GM19328 (cell line): ENCODE data around the gene GRIN2A.

ENCODE experiments used
- ATAC-seq: cut with Tn5 transposase; IDR thresholded peaks from one replicate; pipeline ENCODE4 v1.9.1; 2021; ENCODE audit warnings: mild to moderate bottlenecking, moderate library complexity; ENCODE audit not compliant: unreplicated experiment

Gene GRIN2A

DNA sequence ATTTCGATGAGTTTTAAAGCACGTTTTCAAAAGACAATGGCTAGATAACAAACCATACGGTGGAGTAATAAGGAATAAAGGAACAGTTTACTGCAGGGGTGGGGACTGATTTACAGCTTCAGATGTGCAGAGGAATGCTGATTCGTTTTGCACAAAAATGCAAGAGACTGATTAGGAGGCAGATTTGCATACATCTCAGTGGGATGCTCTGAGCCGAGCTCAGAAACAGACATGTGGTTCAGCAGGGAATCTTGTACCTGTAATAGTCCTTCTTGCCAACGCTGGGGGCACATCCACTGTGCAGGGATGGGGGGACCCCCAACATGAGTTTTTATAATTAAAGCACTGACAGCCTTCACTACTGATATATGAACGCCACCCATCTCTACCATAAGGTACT lies 308.0 kb downstream of the GRIN2A start:
- ATAC-seq: no peak

DNA sequence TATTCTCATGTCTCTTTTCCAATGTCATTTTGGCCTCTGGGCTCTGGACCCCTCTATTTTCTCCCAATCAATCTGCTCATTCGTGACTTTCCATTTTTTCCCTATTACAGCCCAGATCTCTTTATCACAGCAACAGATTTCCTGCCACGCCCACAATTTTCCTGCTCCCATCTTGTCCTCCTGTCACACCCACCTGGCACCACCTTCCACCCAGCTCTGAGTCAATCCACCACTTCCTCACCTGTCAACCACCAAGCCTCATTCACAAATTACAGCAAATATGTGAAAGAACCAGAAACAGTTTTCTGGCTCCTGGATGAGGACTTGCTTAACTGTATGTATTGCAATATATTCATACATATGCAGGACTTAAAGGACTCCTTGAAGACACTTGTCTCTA lies 311.3 kb downstream of the GRIN2A start:
- no peak for ATAC-seq

DNA sequence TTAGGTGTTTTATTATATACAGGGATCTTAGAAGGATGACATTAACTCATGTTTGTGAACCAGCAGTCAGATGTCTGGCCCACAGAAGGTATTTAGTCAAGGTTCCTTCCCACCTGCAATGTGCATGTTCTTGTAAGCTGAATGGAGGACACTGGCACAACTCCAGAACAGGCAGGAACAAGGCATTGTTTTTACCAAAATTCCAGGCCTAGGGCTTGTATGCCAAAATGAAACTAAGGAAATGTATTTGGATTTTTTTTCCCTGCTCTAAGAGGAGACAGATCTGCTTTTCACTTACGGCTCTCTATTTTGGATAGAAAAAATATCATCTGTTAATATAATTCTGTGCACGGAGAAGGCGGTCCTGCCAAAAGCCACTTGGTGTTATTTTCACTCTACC lies 312.5 kb downstream of the GRIN2A start:
- no peak for ATAC-seq

DNA sequence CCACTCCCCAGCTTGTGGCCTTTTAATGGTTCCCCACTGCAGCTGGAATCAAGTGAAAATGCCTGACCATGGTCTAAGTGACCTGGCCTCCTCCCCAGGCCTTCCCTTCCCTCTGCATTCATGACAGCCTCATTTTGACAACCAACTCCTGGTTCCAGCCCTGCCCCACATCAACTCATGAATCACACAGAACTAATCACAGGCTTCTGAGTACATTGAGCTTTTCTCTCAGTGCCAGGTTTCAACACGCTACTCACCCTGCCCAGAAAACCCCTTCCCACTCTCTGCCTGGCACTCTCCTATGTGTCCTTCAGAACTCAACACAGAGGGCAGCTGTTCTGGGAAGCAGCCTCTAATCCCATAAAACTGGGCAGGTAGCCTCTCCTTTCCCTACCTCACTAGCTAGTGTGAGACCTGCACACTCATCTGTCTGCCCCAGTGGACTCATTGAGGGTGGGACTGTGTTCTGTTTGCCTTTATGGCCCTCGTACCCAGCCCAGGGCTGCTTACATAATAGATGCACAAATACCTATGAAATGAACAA lies 313.6 kb downstream of the GRIN2A start:
- ATAC-seq: no peak

DNA sequence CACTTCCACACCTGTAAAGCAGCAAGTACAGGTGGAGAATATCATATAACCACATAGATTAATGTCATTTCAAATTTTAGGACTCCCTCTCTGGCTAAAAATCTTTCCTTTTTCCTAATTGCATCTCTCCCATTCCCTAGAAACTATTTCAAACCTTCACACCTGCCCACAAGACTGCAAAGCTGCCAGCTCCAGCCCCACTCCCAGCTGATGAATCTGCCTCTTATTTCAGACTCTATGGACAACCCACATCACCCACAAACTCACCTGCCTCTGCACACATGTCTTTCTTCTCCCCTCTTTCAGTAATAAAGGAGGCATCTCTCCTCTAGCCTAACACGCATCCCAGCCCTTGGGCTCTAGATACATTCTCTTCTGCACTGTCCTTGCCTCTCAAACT lies 315.1 kb downstream of the GRIN2A start:
- no peak for ATAC-seq

DNA sequence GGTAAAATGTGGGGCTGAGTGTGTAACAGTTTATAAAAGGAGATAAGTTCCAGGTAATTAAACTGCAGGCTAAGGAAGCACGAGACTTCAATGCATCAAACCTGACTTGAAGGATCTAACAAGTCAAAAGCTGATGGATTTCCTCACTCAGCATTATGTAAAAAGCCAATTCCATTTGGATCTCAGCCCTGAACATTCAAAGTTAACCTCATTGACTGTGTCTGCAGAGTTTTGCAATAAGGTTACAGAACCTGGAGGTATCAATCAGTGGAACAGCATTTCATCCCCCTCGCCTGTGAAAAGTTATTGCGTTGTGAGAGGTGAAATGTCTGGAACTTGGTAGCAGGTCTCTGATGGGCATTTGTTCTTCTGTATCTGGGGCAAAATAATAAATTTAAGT lies 317.8 kb downstream of the GRIN2A start:
- ATAC-seq: no peak

DNA sequence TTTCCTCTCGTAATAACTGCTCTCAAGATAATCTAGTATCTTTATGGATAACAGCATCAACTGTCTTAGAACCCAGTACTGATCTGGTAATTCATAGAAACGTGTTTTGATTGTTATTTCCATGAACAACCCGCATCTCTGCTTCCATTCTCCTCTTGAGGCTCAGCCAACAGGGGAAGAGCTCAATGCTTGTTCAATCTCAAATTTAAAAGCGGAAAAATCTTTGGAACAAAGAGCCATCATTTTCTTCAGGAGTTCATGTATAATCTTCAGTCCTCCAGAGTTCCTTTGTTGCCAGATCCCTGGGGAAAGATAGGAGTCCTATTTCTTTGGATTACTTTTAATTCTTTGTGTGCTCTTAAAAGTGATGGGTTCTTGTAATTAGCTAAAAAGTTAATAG lies 319.9 kb downstream of the GRIN2A start:
- no peak for ATAC-seq

DNA sequence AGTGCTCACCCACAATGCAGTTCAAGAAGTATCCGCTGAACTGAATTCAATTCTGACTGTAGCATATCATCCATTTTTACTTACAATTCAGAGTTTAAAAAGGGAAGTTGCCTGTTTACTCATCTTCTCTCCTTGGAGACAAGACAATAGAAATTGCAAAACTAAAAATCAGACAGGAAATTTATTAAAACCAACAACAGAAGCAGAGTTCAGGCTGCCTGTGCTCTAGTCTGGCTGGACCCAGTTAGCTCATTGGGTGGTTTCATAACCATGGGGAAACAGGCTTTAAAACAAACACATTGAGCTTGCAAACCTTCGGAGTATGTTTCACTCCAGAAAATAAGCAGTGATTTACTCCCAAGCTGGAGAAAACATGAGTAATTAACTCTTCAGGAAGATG lies 321.4 kb downstream of the GRIN2A start:
- no peak for ATAC-seq

DNA sequence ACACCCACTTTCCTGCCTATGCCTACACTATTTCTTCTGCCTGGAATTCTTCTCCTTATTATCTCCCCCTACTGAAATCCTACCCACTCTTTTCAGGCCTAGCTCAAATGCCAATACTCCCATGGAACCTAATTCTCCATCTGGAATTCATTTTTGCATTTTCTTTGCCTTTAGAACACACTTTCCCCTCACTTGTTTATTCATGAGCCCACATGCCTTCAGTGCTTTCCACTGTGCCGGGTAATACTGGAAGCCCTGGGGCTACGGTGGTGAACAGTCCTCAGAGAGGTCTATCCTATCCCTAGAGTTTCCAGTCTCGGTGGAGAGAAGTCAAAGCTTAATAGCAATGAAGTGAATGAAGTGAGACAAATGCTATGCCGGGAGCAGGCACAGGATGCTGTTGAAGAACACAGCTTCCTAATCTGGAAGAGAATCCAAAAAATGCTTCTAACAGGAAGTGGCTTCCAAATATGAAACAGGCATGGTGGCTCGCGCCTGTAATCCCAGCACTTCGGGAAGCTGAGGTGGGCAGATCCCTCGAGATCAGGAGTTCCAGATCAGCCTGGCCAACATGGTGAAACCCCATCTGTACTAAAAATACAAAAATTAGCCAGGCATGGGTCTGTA lies 322.4 kb downstream of the GRIN2A start:
- no peak for ATAC-seq

DNA sequence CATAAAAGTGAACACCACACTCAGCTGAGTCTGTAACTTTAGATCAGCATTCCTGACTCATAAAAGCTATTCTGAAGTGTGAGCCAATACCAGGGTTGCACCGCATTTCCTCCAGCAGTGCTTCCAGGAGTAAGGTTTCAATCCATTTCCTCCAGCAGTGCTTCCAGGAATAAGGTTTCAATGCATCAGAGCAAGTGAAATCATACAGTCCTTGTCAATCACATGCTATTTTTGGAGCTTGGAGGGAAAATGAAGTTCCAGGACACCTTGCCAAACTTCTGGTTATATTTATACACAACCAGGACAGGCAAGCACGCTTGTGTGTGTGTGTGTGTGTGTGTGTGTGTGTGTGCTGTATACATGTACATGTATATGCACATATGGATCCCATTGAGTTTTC lies 327.6 kb downstream of the GRIN2A start:
- ATAC-seq: no peak

DNA sequence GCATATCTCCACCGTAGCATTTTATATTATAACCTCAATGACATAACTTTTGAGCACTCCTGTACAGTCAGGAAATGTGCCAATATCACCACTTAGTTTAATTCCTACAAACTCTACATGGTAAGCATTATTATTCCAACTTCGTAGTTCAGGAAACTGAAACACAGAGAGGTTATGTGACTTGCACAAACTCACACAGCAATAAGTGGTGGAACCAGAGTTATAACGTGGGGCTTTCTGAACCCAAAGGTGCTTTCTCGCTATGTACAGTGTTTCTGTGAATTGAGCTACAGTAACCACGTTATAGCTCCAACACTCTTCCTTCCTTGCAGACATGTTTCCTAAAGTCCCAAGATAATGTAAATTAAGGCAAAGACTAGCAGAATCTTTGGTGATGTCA lies 330.2 kb downstream of the GRIN2A start:
- ATAC-seq: no peak

DNA sequence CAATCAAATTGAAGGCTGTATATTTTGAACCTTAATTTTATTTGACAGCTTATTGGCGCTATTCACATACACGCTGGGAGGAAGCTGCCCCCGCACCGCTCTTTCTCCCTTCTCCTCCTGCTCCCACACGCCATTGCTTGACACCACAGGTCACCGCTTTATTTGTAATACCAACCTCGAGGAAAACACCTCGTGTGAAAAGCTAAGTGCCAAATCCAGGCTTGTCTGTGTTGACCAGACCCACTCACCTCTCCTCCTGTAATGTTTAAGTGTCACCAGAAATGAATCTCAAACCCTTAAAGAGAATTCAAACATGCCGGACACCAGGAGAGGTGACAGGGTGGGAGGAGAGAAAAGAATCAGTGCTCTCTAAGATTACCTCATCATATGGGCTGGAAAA lies 331.4 kb downstream of the GRIN2A start:
- no peak for ATAC-seq

DNA sequence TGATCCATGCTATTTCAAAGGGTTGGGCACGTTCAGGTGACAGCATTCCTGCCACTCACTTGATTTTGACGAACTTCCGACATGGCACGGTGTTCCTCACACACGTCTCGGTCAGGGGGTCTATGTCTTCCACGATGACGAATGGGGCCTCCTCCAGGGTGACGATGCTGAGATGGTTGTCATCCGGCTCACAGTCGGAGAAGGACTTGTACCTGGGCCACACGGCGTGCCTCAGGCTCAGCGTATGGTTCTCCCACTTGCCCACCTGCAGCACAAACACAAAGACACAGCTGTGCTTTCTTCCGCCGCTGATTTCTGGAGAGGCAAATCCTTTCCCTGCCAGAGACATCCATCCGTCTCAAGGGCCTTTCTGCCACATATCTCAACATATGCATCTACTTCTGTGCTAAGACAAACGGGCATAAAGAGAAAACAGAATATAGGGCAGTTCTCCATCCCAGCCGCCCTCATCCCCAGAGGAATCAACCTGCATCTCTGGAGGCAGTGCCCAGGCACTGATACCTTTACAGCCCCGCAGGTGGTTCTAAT lies 332.5 kb downstream of the GRIN2A start:
- no peak for ATAC-seq

DNA sequence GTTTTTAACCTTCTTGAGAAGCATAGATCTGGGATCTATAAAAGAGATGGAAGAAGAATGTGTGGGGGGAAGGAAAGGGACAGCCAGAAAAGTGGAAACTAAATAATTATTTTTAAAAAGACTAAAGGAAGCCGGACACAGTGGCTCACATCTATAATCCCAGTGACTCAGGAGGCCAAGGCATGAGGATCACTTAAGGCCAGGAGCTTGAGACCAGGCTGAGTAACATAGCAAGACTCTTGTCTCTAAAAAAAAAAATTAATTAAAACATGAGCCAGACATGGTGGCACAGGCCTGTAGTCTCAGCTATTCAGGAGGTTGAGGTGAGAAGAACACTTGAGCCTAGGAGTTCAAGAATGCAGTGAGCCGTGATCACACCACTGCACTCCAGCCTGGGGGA lies 335.1 kb downstream of the GRIN2A start:
- ATAC-seq: no peak

DNA sequence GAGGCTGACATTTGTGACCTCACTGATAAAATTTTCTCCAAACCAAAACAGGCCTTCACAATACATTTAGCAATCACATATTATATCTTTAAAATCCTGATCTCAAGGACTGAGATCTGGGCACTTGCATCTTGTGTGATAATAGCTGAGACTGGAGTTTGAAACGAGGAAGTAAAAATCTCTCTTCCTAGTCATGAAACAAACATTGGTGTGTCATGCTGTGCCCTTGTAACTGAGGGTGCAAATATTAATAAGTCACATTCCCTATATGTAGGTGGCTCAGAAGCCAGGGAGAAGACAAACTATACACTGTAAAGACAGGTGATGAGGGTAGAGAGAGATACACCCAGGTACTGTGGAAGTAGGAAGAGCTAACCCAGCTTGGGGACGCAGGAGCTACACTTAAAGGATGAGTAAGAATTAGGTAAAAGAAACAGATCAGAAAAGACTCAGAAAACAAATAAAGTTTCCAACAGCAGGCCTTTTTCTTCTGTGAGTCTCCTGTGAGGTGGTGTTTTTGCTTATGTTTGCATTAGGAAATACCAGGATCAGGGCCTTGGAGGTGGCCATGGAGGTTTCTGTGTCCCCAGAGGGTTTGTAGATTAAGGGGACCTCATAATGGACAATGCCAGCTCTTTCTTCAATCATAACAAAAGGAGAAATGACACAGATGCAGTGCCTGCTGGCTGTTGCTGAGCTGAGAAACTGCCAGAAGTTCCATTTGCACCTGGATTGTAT lies 335.7 kb downstream of the GRIN2A start:
- ATAC-seq: no peak

DNA sequence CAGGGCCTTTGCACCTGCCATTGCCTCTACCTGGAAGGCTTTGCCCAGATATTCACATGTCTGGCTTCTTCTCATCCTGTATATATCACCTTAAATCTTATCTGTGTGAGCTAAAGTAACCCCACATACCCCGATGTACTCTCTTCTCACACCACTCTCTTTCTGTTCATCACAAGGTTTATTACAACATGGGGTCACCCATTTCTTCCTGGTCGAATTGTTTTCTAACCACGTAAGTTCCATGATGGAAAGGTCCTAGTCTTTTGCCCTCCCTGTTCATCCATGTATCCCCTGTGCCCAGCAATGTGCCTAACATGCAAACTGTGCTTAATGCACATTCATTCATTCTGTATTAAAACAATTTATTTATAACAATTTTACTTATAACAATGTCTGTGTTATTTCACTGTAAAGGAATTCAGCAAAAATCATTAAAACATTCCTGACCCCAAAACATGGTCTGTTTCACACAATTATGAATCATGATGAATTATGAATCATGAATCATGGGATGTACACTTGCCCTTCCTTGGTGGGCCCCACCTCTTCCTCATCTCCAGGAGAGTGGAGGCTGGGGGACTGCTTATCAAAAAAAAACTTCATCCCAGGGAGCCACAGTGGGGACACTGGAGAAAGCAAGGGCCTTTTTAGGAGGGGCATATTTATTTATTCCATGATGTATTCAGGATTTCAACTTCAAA lies 336.4 kb downstream of the GRIN2A start:
- no peak for ATAC-seq

DNA sequence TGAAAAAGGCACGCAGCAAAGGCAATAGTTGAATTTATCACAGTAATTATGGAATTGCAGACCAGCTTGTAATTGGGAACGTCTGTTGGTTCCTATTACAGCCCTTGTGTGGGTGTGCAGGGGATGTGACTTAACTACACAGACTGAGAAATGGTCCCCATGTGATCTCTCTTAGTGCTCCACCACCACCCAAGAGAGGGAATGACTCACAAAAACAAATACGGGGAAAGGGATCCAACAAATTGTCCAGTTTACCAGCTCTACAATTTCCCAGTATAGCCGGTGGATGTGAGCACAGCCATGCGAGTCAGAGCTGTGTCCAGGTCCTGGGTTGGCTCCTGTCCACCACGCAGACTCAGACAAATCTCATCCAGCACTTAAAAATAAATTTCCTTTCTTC lies 337.9 kb downstream of the GRIN2A start:
- ATAC-seq: no peak

DNA sequence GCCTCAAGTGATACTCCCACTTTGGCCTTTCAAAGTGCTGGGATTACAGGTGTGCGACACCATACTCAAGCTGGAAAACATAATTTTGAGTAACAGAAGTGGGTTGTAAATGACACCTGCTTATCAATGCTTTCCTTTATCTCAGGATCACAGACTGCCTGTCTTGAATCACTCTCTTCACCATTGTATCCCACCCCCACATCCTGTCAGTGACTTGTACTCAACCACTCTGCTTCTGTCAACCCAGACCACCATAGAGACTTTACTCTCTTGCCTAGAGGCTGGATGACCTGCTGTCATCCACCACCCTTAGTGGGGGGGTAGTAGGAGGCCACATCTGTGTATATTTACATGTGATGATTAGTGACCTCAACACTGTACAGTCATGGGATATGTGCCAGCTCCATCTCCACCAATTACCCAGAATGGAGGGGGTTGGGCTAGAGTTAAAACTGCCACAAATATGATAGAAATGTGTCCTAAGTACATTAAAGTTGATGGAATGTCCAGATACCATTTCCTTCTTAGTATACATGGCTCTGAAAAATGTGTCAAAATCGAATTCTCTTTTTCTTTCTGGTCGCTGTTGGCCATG lies 338.7 kb downstream of the GRIN2A start:
- ATAC-seq: no peak

DNA sequence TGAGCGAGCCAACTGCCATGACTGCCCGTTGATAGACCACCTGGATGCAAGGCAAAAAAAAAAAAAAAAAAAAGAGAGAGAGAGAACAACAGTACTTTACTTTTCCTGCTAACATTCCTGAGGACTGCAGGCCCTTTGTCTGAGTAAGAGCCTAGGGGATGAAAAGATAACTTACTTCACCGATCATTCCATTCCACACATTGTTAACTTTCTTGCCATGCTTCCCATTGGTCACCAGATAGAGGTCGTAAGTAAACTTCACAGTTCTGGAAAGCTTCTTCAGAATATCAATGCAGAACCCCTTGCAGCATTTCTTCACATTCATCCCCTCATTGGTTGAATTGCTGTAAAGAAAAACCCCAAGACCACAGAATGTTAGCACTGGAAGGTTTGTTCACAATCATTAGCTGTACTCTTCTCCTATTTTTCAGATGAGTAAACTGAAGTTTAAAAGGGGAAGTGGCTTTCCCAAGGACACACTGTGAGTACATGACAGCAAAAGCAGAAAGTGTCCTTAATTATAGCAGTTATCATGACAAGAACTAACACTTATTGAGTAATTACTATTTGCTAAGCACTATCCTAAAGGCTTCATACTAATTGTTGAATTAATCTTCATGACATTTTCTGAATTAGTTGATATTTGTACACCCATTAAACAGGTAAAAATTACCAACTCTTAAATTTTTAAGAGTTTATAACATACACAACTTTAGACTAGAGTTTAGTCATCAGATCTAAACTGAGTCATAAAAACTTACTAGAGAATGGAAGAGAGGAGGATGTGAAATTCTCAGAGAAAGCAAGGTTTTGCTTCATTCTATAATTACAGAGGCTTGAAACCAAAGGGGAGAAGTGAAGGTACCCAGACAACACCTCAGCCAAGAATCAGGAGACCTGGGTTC lies 341.2 kb downstream of the GRIN2A start:
- ATAC-seq: no peak

DNA sequence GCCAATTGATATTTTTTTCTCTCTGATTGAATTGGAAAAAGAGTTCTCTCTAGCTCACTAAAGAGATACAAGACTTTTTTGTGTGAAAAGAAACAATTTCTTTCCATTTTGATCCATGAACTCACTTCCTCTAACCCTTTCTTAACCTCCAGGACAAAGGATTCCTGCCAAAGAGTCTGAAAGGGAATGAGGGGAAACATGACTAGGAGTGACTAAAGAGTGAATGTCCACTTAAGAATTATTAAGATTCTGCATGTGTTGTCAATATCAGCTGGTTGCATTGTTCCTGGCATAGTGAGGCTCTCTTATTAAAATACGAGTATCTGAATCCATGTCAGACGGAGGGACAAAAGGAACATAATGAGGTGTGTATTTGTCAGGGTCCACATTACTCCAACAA lies 344.7 kb downstream of the GRIN2A start:
- no peak for ATAC-seq
